OCI-LY7 (cell line): Measurements from ENCODE around the gene CTNNA2. TPM values are rescaled to one million over a fixed set of nuclear protein-coding genes. Genes with fewer than 3 reads are reported as not detected.

Experiments
- BruUV-seq: library from RNA; stranded (reverse); fragments of 400-500 nt; replicated peaks from 2 replicates; lab custom pipeline; 2021; lab: Mats Ljungman, UMichigan
- CTCF ChIA-PET: fragments of 300-600 bp; sonication (Branson Sonifier 250); formaldehyde crosslinking; loops from one replicate; lab custom pipeline; 2022; ENCODE audit warnings: antibody characterized with exemption; ENCODE audit not compliant: unreplicated experiment; lab: Charles Lee
- POLR2A ChIA-PET: fragments of 300-600 bp; sonication (Branson Sonifier 250); formaldehyde crosslinking; loops from one replicate; lab custom pipeline; 2022; ENCODE audit warnings: antibody characterized with exemption; lab: Charles Lee
- DNase-seq: peaks from one replicate; pipeline ENCODE4 v3.0.0-alpha.2; 2015; ENCODE audit warnings: low spot score
- H2AFZ ChIP-seq: fragments of 200-600 bp; sonication (generic), shearing (Covaris generic); 2 replicates; pipeline ENCODE4 v1.6.1; 2014; ENCODE audit warnings: mild to moderate bottlenecking, antibody characterized with exemption, low read length, moderate library complexity
- H3K27ac ChIP-seq: fragments of 200-600 bp; sonication (generic); 2 replicates; pipeline ENCODE4 v1.5.1; 2014; ENCODE audit warnings: mixed run types, low read depth, mild to moderate bottlenecking, moderate library complexity, low read length, inconsistent platforms; ENCODE audit not compliant: poor library complexity, severe bottlenecking
- H3K36me3 ChIP-seq: fragments of 200-600 bp; sonication (generic); 2 replicates; pipeline ENCODE4 v1.6.1; 2014; ENCODE audit warnings: mild to moderate bottlenecking, antibody characterized with exemption, low read length, moderate library complexity, mixed read lengths; ENCODE audit not compliant: insufficient read depth
- H3K4me1 ChIP-seq: fragments of 200-600 bp; sonication (generic); 2 replicates; pipeline ENCODE4 v1.5.1; 2014; ENCODE audit warnings: mild to moderate bottlenecking, low read length; ENCODE audit not compliant: insufficient read depth, poor library complexity, severe bottlenecking
- H3K4me2 ChIP-seq: fragments of 200-600 bp; sonication (generic); 2 replicates; pipeline ENCODE4 v1.6.1; 2014; ENCODE audit warnings: mild to moderate bottlenecking, low read length
- H3K4me3 ChIP-seq: fragments of 200-600 bp; sonication (generic); 2 replicates; pipeline ENCODE4 v1.5.1; 2014; ENCODE audit warnings: mild to moderate bottlenecking, low read depth, low read length; ENCODE audit not compliant: poor library complexity, severe bottlenecking
- H3K79me2 ChIP-seq: fragments of 200-600 bp; sonication (generic); 2 replicates; pipeline ENCODE4 v1.6.1; 2016; ENCODE audit warnings: low read depth, mild to moderate bottlenecking, low read length, moderate library complexity, mixed read lengths; ENCODE audit not compliant: insufficient read depth
- H3K9me2 ChIP-seq: fragments of 200-600 bp; sonication (generic); 2 replicates; pipeline ENCODE4 v1.6.1; 2016; ENCODE audit warnings: mild to moderate bottlenecking, low read length, mixed read lengths; ENCODE audit not compliant: insufficient read depth
- H3K9me3 ChIP-seq: fragments of 200-600 bp; sonication (generic); 2 replicates; pipeline ENCODE4 v1.6.1; 2014; ENCODE audit warnings: mild to moderate bottlenecking, mixed run types, low read length, mixed read lengths
- H4K20me1 ChIP-seq: fragments of 200-600 bp; sonication (generic); 2 replicates; pipeline ENCODE4 v1.6.1; 2014; ENCODE audit warnings: mild to moderate bottlenecking, antibody characterized with exemption, low read length, moderate library complexity, mixed read lengths; ENCODE audit not compliant: insufficient read depth
- EZH2phosphoT487 ChIP-seq: fragments of 200-600 bp; sonication (generic); IDR thresholded peaks from 2 replicates; pipeline ENCODE4 v1.6.1; 2018; ENCODE audit warnings: low read depth, borderline replicate concordance, mild to moderate bottlenecking, mixed run types, antibody characterized with exemption, low read length, moderate library complexity, mixed read lengths
- intact Hi-C: fragments of 100-400 bp; cut with micrococcal nuclease; formaldehyde crosslinking; loops from one replicate; pipeline ENCODE4 v1.10.0; 2022; ENCODE audit not compliant: unreplicated experiment
- total RNA-seq, 2 experiments: library from RNA; depleted of rRNA in 1 of 2; stranded (reverse); fragments of >200 nt in 1 of 2; shearing (Covaris generic) in 1 of 2; gene quantifications; 2 replicates each; pipeline ENCODE4 v1.2.3, GENCODE V29; 2014 to 2022
- TF ChIP-seq, protein P1 (sequence below): fragments of 200-600 bp; sonication (generic); conservative IDR thresholded peaks from 2 replicates; pipeline ENCODE4 v1.5.1; 2014; ENCODE audit warnings: mild to moderate bottlenecking, antibody characterized with exemption, low read length, moderate library complexity, mixed read lengths

The CTNNA2 gene
- total RNA-seq, 2 experiments from 2014 or later = 0.19 to 2.7 TPM

DNA sequence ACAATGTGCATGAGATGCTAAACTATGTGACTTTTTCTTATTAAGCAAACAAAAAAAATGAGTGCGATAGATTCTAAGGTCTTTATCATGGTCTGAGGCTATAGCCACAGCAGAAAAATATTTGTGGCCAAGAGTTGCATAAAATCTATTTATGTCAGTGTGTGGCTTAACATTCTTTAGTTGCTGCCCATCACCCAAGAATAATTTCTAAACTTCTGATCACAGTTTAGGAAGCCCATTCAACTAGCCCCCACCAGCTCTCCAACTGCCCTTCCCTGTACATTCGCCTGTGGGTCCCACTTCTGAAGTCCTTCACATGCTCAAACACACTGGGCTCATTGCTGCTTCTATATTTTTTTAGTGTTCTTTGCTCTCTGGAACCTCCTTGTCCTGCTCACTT lies 107.1 kb downstream of the CTNNA2 start:
- no peaks in the 10 kb centered on the region for H3K9me3 ChIP-seq
- H3K9me2 ChIP-seq = no peaks in the 10 kb centered on the region
- DNase-seq = no peak
- H4K20me1 ChIP-seq = no peaks in the 10 kb centered on the region
- no peaks in the 10 kb centered on the region for H3K4me1 ChIP-seq
- no peak overlapping the region for H3K4me2 ChIP-seq
- POLR2A ChIA-PET = no interaction called here
- H3K27ac ChIP-seq = no peak overlapping the region
- intact Hi-C loops = no loop called here
- no peaks in the 10 kb centered on the region for H3K36me3 ChIP-seq
- no peaks in the 10 kb centered on the region for H3K79me2 ChIP-seq
- H3K4me3 ChIP-seq = no peak overlapping the region
- no peak for TF ChIP-seq EZH2phosphoT487
- TF ChIP-seq, protein P1, sequence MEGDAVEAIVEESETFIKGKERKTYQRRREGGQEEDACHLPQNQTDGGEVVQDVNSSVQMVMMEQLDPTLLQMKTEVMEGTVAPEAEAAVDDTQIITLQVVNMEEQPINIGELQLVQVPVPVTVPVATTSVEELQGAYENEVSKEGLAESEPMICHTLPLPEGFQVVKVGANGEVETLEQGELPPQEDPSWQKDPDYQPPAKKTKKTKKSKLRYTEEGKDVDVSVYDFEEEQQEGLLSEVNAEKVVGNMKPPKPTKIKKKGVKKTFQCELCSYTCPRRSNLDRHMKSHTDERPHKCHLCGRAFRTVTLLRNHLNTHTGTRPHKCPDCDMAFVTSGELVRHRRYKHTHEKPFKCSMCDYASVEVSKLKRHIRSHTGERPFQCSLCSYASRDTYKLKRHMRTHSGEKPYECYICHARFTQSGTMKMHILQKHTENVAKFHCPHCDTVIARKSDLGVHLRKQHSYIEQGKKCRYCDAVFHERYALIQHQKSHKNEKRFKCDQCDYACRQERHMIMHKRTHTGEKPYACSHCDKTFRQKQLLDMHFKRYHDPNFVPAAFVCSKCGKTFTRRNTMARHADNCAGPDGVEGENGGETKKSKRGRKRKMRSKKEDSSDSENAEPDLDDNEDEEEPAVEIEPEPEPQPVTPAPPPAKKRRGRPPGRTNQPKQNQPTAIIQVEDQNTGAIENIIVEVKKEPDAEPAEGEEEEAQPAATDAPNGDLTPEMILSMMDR = no peak
- BruUV-seq = no TSS peak
- CTCF ChIA-PET = no interaction called here
- H2AFZ ChIP-seq = no peak overlapping the region

DNA sequence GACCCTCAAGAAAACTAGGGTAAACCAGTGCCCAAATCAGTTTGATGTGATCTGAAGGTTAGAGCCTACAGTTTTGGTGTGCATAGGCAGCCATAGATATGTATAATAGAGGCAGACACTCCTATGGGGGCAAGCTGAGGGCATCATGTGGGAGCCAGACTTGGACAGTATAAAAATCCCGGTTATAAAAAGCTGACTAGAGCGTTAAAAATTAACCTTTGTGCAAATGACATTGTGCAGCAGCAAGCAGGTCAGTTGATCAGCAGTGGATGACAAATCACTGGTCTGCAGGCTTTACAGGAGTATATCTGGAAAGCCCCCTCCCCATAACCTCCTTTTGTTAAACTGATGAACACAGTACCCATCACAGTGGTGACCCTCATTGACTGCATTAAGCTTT lies 107.8 kb downstream of the CTNNA2 start:
- BruUV-seq = no TSS peak
- ChIA-PET POLR2A (no interaction called here), CTCF (no interaction called here)
- no peaks in the 10 kb centered on the region for H3K36me3 ChIP-seq
- intact Hi-C loops = no loop called here
- TF ChIP-seq, protein P1 = no peak
- no peak for TF ChIP-seq EZH2phosphoT487
- H3K9me3 ChIP-seq = no peaks in the 10 kb centered on the region
- no peak for DNase-seq
- H3K27ac ChIP-seq = no peak overlapping the region
- H3K4me3 ChIP-seq = no peak overlapping the region
- H4K20me1 ChIP-seq = no peaks in the 10 kb centered on the region
- H3K4me2 ChIP-seq = no peak overlapping the region
- H3K79me2 ChIP-seq = no peaks in the 10 kb centered on the region
- no peak overlapping the region for H2AFZ ChIP-seq
- no peaks in the 10 kb centered on the region for H3K4me1 ChIP-seq
- H3K9me2 ChIP-seq = no peaks in the 10 kb centered on the region

DNA sequence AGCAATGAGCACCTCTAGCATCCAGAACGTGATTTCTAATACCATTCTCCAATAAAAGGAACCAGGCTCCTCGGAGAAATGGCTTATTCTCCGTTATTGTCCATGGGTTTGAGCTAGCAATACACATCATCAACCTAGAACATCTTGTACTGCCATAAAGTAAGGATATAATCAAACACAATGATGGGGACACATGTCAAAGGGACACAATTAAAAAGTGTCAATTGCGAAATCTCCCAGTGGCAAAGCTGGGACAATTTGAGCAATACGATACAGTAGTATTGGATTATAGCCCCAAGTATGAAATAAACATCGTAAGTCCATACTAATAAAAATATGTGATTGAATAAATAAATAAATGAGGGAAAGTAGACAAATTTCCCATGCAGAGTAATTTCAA lies 108.4 kb downstream of the CTNNA2 start:
- Histone ChIP-seq H3K27ac (no peak overlapping the region), H3K9me3 (no peaks in the 10 kb centered on the region), H3K4me3 (no peak overlapping the region), H3K9me2 (no peaks in the 10 kb centered on the region), H3K79me2 (no peaks in the 10 kb centered on the region), H3K4me1 (no peaks in the 10 kb centered on the region), H3K36me3 (no peaks in the 10 kb centered on the region), H4K20me1 (no peaks in the 10 kb centered on the region), H3K4me2 (no peak overlapping the region), H2AFZ (no peak overlapping the region)
- intact Hi-C loops = no loop called here
- TF ChIP-seq EZH2phosphoT487 = no peak
- TF ChIP-seq, protein P1 = no peak
- DNase-seq = no peak
- no TSS peak for BruUV-seq
- POLR2A ChIA-PET = no interaction called here
- CTCF ChIA-PET = no interaction called here
